ENCODE measurements around the gene MYO5C.

DNA sequence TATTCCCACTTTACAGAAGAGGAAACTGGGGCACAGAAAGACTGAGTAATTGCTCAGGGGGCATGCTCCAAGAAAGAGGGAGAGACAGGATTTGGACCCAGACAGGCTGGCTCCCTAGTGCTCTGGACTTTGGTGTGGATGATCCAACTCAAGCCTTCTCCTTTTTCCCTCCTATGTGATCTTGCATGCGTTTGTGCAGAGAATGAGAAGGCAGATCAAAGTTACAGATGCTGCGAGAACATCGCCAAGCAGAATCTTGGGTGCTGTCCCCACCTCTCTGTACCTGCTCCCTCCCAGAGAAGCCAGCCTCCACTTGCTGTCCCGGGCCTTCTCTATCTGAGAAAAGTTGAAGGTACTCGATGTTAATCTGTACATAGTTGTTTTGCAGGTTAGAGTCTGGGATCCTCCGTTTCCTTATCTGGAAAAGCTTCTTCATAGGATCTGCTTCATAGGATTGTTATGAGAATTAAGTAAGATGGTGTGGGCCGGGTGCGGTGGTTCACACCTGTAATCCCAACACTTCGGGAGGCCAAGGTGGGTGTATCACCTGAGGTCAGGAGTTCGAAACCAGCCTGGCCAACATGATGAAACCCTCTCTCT is 114.7 kb downstream of the MYO5C start:
- TF ChIP-seq, protein P1, sequence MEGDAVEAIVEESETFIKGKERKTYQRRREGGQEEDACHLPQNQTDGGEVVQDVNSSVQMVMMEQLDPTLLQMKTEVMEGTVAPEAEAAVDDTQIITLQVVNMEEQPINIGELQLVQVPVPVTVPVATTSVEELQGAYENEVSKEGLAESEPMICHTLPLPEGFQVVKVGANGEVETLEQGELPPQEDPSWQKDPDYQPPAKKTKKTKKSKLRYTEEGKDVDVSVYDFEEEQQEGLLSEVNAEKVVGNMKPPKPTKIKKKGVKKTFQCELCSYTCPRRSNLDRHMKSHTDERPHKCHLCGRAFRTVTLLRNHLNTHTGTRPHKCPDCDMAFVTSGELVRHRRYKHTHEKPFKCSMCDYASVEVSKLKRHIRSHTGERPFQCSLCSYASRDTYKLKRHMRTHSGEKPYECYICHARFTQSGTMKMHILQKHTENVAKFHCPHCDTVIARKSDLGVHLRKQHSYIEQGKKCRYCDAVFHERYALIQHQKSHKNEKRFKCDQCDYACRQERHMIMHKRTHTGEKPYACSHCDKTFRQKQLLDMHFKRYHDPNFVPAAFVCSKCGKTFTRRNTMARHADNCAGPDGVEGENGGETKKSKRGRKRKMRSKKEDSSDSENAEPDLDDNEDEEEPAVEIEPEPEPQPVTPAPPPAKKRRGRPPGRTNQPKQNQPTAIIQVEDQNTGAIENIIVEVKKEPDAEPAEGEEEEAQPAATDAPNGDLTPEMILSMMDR (conservative IDR thresholded peaks at IDR 0.05) = no peak
- no peak for TF ChIP-seq ZFX (IDR thresholded peaks at IDR 0.05)
